Measurements from ENCODE around the gene CCDC178.

DNA sequence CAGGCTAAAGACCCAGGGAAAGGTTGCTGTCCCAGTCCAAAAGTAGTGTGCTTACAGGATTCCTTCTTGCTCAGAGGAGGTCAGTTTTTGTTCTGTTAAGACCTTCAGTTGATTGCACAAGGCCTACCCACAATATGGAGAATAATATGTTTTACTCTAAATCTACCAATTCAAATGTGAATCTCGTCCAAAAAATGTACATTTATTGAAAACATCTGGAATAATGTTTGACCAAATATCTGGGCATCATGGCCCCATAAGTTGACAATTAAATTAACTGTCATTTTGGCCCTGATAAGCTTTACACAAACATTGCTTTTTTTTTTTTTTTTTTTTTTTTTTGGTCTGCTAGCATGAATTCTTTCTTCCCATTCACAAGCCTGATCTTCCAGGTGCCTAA is 109.8 kb downstream of the CCDC178 start:
- no peak for TF ChIP-seq POLR2A (IDR thresholded peaks at IDR 0.05)
- TF ChIP-seq, protein P1, sequence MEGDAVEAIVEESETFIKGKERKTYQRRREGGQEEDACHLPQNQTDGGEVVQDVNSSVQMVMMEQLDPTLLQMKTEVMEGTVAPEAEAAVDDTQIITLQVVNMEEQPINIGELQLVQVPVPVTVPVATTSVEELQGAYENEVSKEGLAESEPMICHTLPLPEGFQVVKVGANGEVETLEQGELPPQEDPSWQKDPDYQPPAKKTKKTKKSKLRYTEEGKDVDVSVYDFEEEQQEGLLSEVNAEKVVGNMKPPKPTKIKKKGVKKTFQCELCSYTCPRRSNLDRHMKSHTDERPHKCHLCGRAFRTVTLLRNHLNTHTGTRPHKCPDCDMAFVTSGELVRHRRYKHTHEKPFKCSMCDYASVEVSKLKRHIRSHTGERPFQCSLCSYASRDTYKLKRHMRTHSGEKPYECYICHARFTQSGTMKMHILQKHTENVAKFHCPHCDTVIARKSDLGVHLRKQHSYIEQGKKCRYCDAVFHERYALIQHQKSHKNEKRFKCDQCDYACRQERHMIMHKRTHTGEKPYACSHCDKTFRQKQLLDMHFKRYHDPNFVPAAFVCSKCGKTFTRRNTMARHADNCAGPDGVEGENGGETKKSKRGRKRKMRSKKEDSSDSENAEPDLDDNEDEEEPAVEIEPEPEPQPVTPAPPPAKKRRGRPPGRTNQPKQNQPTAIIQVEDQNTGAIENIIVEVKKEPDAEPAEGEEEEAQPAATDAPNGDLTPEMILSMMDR (IDR thresholded peaks at IDR 0.05): no peak
